DOHH2 (cell line): ENCODE measurements around the gene CRACR2A.

Source experiments
- EZH2phosphoT487 ChIP-seq: fragments of 200-600 bp; sonication (generic); IDR thresholded peaks from 2 replicates; pipeline ENCODE4 v1.6.1; 2017; ENCODE audit warnings: borderline replicate concordance, mild to moderate bottlenecking, antibody characterized with exemption, low read length, moderate library complexity, mixed read lengths
- TF ChIP-seq, protein P1 (sequence below): fragments of 200-600 bp; sonication (generic); IDR thresholded peaks from one replicate; pipeline ENCODE4 v1.5.1; 2014; ENCODE audit warnings: antibody characterized with exemption, mild to moderate bottlenecking, low read depth, low read length; ENCODE audit not compliant: poor library complexity, severe bottlenecking

DNA sequence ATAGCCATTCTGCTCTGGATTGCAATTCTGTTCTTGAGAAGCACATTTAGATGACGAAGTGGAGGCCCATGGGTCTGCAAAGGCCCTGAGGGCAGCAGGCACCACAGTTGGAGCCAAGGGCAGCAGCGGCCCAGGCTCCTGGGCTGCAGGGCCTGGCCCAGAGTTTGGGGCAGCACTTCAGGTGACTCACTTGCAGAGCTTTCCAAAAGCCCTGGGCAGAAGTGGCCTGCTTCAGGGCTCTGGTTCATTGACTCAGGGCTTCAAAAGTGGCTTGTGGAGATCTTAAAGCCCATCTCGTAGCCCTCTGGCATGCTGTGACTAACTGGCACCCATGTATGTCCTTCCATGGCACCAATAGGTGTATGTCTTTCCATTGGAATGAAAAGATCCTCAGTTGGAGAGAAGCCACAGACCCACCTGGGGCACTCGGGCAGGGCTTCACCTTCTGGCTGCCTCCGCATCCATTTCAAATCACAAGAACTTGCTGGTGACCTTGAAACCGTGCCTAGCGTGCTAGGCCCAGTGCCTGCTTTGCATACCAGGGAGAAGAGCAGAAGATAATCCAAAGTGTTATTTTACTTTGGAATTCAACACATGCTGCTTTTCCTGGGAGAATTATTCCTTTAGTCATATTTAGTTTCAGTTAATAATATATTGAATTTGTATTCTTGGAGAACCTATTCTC lies 155.2 kb downstream of the CRACR2A start:
- TF ChIP-seq, protein P1, sequence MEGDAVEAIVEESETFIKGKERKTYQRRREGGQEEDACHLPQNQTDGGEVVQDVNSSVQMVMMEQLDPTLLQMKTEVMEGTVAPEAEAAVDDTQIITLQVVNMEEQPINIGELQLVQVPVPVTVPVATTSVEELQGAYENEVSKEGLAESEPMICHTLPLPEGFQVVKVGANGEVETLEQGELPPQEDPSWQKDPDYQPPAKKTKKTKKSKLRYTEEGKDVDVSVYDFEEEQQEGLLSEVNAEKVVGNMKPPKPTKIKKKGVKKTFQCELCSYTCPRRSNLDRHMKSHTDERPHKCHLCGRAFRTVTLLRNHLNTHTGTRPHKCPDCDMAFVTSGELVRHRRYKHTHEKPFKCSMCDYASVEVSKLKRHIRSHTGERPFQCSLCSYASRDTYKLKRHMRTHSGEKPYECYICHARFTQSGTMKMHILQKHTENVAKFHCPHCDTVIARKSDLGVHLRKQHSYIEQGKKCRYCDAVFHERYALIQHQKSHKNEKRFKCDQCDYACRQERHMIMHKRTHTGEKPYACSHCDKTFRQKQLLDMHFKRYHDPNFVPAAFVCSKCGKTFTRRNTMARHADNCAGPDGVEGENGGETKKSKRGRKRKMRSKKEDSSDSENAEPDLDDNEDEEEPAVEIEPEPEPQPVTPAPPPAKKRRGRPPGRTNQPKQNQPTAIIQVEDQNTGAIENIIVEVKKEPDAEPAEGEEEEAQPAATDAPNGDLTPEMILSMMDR = no peak
- TF ChIP-seq EZH2phosphoT487 = no peak
